Heart left ventricle (tissue), 13 donors: ENCODE measurements around the gene ETV5.

Experiments
- CTCF ChIP-seq, 12 donors: fragments of 200-600 bp; sonication (generic) in 4 of 12; IDR thresholded peaks; one replicate each; pipeline versions ENCODE4 v1.5.0 to v1.8.0; 2018 to 2022; ENCODE audit warnings: antibody characterized with exemption in 12 of 12, mild to moderate bottlenecking in 5 of 12
- POLR2A ChIP-seq, 2 donors: fragments of 450-650 bp; IDR thresholded peaks; one replicate each; pipeline ENCODE4 v1.6.1; 2017; ENCODE audit warnings: antibody characterized with exemption in 2 of 2, mild to moderate bottlenecking in 2 of 2, moderate library complexity in 2 of 2
- donor health status: ischemic (EF 13 %, LVEDD 7.1; RV severe dilation, severe dysfunction).
- donor health status: DM: no; HTN: yes; CAD: no.
- donor health status: DM: no; HTN: no; CAD: no.
- donor health status: ischemic (EF 25% LVEDD 6.9; RV normal size, moderate dysfunction).
- donor health status: ischemic (EF 25% LVEDD 5.7; RV mildly dilated, moderate dysfunction).
- donor health status: ischemic (EF 35%, LVEDD 5.7; RV mildly dilated, moderate dysfunction).
- donor health status: nonischemic (EF 11% LVEDD 7.7; RV severe dilation, severe dysfunction).
- donor health status: DM: yes; HTN: yes; CAD: no.
- donor health status: PGD.
- donor health status: ischemic (EF 29% LVEDD 5.4; RV normal size, mild dysfunction).
- donor health status: nonischemic (EF 23%, LVEDD 6.1; RV moderate dilation, normal function).

- TF ChIP-seq CTCF (IDR thresholded peaks at IDR 0.05) (no peak), POLR2A (IDR thresholded peaks at IDR 0.05) (no peak)
These were observed 13.1 kb upstream of the ETV5 start for GRCh38 chr3:186121968-186122367.
